ENCODE results near the gene IL27RA. TPM values are rescaled to one million over a fixed set of nuclear protein-coding genes. Genes with fewer than 3 reads are reported as not detected.
A peak's percentile ranks its signal among the peaks of the same experiment; 100 is the strongest.

IL27RA gene
- total and polyA plus RNA-seq, 12 donors = 1.2 to 5.2 (median 3.7) TPM

GRCh38 chr19:14085309-14085995 lies 53.9 kb downstream of the IL27RA start, which contains the start of gene C19orf67:
Gene C19orf67, minus strand, starts transcription at chr19:14085783. Its CDS starts 156 bp downstream, at chr19:14085627.
- H3K4me1 ChIP-seq (replicated peaks in 1 of 2) = peaks cover 11 to 16% of the 10 kb centered on the region in 2 donors
- intact Hi-C loops (cut with DNase I) = loop anchor here in 1 of 2 donors (10.0 kb wide), 1 partner anchor 49 kb away; the partner anchor contains the start of gene ASF1B
- DNase-seq = peak in 1 of 7 donors; percentile 16

GRCh38 chr19:14086098-14086497 lies 54.5 kb downstream of the IL27RA start:
- Histone ChIP-seq H3K9me3 (replicated peaks in 1 of 3) (no peaks in the 10 kb centered on the region), H3K27me3 (no peaks in the 10 kb centered on the region), H3K4me1 (replicated peaks in 1 of 2) (peaks cover 9 to 14% of the 10 kb centered on the region in 2 donors), H3K4me3 (no peak overlapping the region), H3K36me3 (replicated peaks in 1 of 2) (peaks cover 0 to 12% of the 10 kb centered on the region in 2 donors), H3K27ac (no peak overlapping the region)
- 81 to 93% (median 91%) methylated on average over 5 of the region's 5 CpGs for WGBS, 4 donors
- no peak for DNase-seq
- intact Hi-C loops (cut with DNase I) = loop anchor here in 1 of 2 donors (10.0 kb wide), 1 partner anchor 49 kb away; the partner anchor contains the start of gene ASF1B
- TF ChIP-seq CTCF (IDR thresholded peaks at IDR 0.05) = no peak
- no peak for TF ChIP-seq POLR2A (IDR thresholded peaks at IDR 0.05)

More at GRCh38 chr19:14085309-14085995, 53.9 kb downstream of the IL27RA start, which contains the start of gene C19orf67:
- Histone ChIP-seq H3K36me3 (replicated peaks in 1 of 2) (peaks cover 0 to 12% of the 10 kb centered on the region in 2 donors), H3K9me3 (replicated peaks in 1 of 3) (no peaks in the 10 kb centered on the region), H3K27me3 (no peaks in the 10 kb centered on the region), H3K27ac (no peak within 1 kb of the TSS), H3K4me3 (no peak within 1 kb of the TSS)
- 52 to 68% (median 59%) methylated on average over 12 to 54 of the region's 54 CpGs for WGBS, 4 donors
- TF ChIP-seq POLR2A (IDR thresholded peaks at IDR 0.05) = no peak
- no peak for TF ChIP-seq CTCF (IDR thresholded peaks at IDR 0.05)

GRCh38 chr19:14088634-14089411 lies 57.3 kb downstream of the IL27RA start:
- peak in 1 of 7 donors; percentile 27 for DNase-seq
- H3K4me3 ChIP-seq = peak overlapping the region in 1 of 4 donors; percentile 92
- intact Hi-C loops (cut with DNase I) = loop anchor here in 1 of 2 donors (10.0 kb wide), 1 partner anchor 46 kb away; the partner anchor contains the start of gene ASF1B
- peaks cover 0 to 12% of the 10 kb centered on the region in 2 donors for H3K36me3 ChIP-seq (replicated peaks in 1 of 2)
- no peaks in the 10 kb centered on the region for H3K27me3 ChIP-seq
- peaks cover 0 to 14% of the 10 kb centered on the region in 2 donors for H3K4me1 ChIP-seq (replicated peaks in 1 of 2)
- TF ChIP-seq POLR2A (IDR thresholded peaks at IDR 0.05) (no peak), CTCF (IDR thresholded peaks at IDR 0.05) (no peak)
- peaks cover 0 to 5% (median 0%) of the 10 kb centered on the region in 3 donors for H3K9me3 ChIP-seq (replicated peaks in 1 of 3)
- 87 to 90% (median 89%) methylated on average over 28 to 30 of the region's 30 CpGs for WGBS, 4 donors
- H3K27ac ChIP-seq = no peak overlapping the region

- Histone ChIP-seq H3K36me3 (replicated peaks in 1 of 2) (peaks cover 0 to 12% of the 10 kb centered on the region in 2 donors), H3K9me3 (replicated peaks in 1 of 3) (peaks cover 0 to 5% (median 0%) of the 10 kb centered on the region in 3 donors), H3K27ac (peak overlapping the region in 2 of 5 donors; percentile 12 to 60), H3K27me3 (no peaks in the 10 kb centered on the region), H3K4me3 (peak overlapping the region in 1 of 4 donors; percentile 92), H3K4me1 (replicated peaks in 1 of 2) (peaks cover 0 to 14% of the 10 kb centered on the region in 2 donors)
- DNase-seq = peak in 1 of 7 donors; percentile 25
- WGBS, 4 donors = 21 to 31% (median 24%) methylated on average over 12 to 16 of the region's 16 CpGs
- no peak for TF ChIP-seq POLR2A (IDR thresholded peaks at IDR 0.05)
- no peak for TF ChIP-seq CTCF (IDR thresholded peaks at IDR 0.05)
- intact Hi-C loops (cut with DNase I) = loop anchor here in 1 of 2 donors (10.0 kb wide), 1 partner anchor 45 kb away; the partner anchor contains the start of gene ASF1B
Observed at GRCh38 chr19:14089412-14089661, 57.8 kb downstream of the IL27RA start.

Data from adrenal gland (tissue), 12 donors.